Astrocyte of the cerebellum (primary cell): ENCODE results near the gene FGD2.

Source experiments
- DNase-seq: peaks from one replicate; pipeline ENCODE4 v3.0.0-alpha.2; 2011; ENCODE audit warnings: low read depth
- H3K4me3 ChIP-seq: 2 replicates; pipeline ENCODE4 v1.5.1; 2011; ENCODE audit warnings: mild to moderate bottlenecking, low read depth, low read length, moderate library complexity
- CTCF ChIP-seq: IDR thresholded peaks from 2 replicates; pipeline ENCODE4 v1.5.1; 2012; ENCODE audit warnings: low read length, low read depth, moderate library complexity, mild to moderate bottlenecking; ENCODE audit errors: missing control alignments
- in situ Hi-C: cut with HindIII; loops from 2 replicates; pipeline ENCODE4 v1.10.0; 2017; ENCODE audit warnings: low sequenced_read_pairs

The FGD2 gene

GRCh38 chr6:37025621-37026466 lies 20.4 kb downstream of the FGD2 start:
- DNase-seq = no peak
- no peak for TF ChIP-seq CTCF
- in situ Hi-C loops = no loop called here

GRCh38 chr6:37027036-37027720 lies 21.7 kb downstream of the FGD2 start:
- in situ Hi-C loops = no loop called here
- TF ChIP-seq CTCF = no peak
- DNase-seq = no peak
- H3K4me3 ChIP-seq = no peak overlapping the region

More at GRCh38 chr6:37025621-37026466, 20.4 kb downstream of the FGD2 start:
- no peak overlapping the region for H3K4me3 ChIP-seq

- in situ Hi-C loops = no loop called here
- no peak for TF ChIP-seq CTCF
- no peak overlapping the region for H3K4me3 ChIP-seq
- no peak for DNase-seq
These were observed 22.5 kb downstream of the FGD2 start for GRCh38 chr6:37027811-37028469.

DNA sequence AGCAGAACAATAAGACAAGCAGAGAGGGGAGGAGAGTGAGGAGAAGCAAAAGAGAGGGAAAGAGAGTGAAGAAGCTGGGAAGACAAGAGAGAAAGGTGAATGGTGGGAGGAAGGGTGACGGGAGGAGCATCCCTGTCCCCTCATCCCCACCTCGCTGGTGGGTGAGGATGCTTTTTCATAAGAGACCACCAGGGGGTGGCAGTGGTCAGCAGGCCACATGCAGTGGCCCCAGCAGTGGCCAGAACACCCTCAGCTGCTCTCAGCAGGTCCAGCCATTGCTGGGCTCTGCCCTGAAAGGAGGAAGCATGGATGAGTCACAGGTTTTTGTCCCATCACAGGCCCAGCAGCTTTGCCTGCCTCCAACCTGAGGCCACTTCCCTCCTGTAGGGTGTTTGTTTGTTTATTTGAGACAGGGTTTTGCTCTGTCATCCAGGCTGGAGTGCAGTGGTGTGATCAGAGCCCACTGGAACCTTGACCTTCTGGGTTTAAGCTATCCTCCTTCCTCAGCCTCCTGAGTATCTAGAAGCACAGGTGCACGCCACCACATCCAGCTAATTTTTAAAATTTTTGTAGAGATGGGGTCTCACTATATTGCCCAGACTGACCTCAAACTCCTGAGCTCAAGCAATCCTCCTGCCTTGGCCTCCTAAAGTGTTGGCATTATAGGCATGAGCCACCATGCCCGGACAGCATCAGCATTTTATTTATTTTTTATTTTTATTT lies 24.0 kb downstream of the FGD2 start:
- no peak overlapping the region for H3K4me3 ChIP-seq
- DNase-seq = peak; percentile 49

GRCh38 chr6:37030599-37030998 lies 25.1 kb downstream of the FGD2 start:
- no peak overlapping the region for H3K4me3 ChIP-seq
- no peak for DNase-seq
- TF ChIP-seq CTCF = no peak
- in situ Hi-C loops = no loop called here

More for the DNA sequence above, 24.0 kb downstream of the FGD2 start:
- in situ Hi-C loops = no loop called here
- peak; percentile 73 for TF ChIP-seq CTCF

DNA sequence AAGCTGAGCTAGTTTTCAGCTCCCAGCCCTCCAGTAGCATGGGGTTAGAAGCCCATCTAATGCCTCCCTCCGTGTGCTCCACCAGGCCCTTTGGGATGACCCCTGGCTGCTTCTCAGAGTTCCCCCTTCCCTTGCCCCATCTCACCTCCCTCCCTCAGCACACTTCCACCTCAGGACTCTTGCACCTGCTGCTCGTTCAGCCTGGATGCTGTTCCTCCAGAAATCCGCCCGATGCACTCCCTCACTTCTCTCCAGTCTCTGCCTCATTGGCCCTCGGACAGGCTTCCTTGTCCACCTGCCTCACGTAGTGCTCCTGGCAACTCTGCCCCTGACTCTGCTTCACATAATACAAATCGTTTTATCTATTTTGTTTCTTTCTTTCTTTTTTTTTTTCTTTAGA lies 26.8 kb downstream of the FGD2 start:
- in situ Hi-C loops = no loop called here
- DNase-seq = no peak
- no peak for TF ChIP-seq CTCF
- no peak overlapping the region for H3K4me3 ChIP-seq
